Fibroblast of lung (primary cell): ENCODE results near the gene CC2D2B. TPM values are rescaled to one million over a fixed set of nuclear protein-coding genes. Genes with fewer than 3 reads are reported as not detected.
A peak's percentile ranks its signal among the peaks of the same experiment; 100 is the strongest.

Experiments used
- DNase-seq, 2 donors: peaks; one replicate each; pipeline versions ENCODE4 v3.0.0 to v3.0.0-alpha.2; 2010; ENCODE audit warnings: low read depth in 2 of 2
- H2AFZ ChIP-seq: 2 replicates; pipeline ENCODE4 v1.5.1; 2012; ENCODE audit warnings: low read length, control low read depth, inconsistent platforms
- H3K27ac ChIP-seq: 2 replicates; pipeline ENCODE4 v1.5.1; 2011; ENCODE audit warnings: low read length, control low read depth; ENCODE audit not compliant: insufficient read depth
- H3K27me3 ChIP-seq: 2 replicates; pipeline ENCODE4 v1.5.1; 2011; ENCODE audit warnings: mild to moderate bottlenecking, low read length; ENCODE audit not compliant: control insufficient read depth, insufficient read depth
- H3K36me3 ChIP-seq: 2 replicates; pipeline ENCODE4 v1.5.1; 2011; ENCODE audit warnings: low read length; ENCODE audit not compliant: control insufficient read depth, insufficient read depth
- H3K4me1 ChIP-seq: 2 replicates; pipeline ENCODE4 v1.5.1; 2011; ENCODE audit warnings: low read length; ENCODE audit not compliant: control insufficient read depth, insufficient read depth; ENCODE audit errors: extremely low read depth
- H3K4me2 ChIP-seq: 2 replicates; pipeline ENCODE4 v1.5.1; 2011; ENCODE audit warnings: low read length, control low read depth; ENCODE audit not compliant: insufficient read depth; ENCODE audit errors: extremely low read depth
- H3K4me3 ChIP-seq, 4 experiments: fragments of 200-600 bp in 1 of 4; sonication (generic) in 1 of 4; replicated peaks in 1 of 4; 2 replicates each; pipeline ENCODE4 v1.5.1; 2011 to 2016; ENCODE audit warnings: low read length in 4 of 4, low read depth in 3 of 4, mild to moderate bottlenecking in 3 of 4, control low read depth in 2 of 4, inconsistent platforms in 1 of 4, mixed read lengths in 1 of 4; ENCODE audit not compliant: insufficient read depth in 1 of 4; ENCODE audit errors: control extremely low read depth in 1 of 4
- H3K79me2 ChIP-seq: 2 replicates; pipeline ENCODE4 v1.5.1; 2012; ENCODE audit warnings: mild to moderate bottlenecking, low read length, inconsistent platforms; ENCODE audit not compliant: control insufficient read depth, insufficient read depth
- H3K9ac ChIP-seq: 2 replicates; pipeline ENCODE4 v1.5.1; 2011; ENCODE audit warnings: mild to moderate bottlenecking, low read length, control low read depth; ENCODE audit not compliant: insufficient read depth
- H3K9me3 ChIP-seq: 2 replicates; pipeline ENCODE4 v1.5.1; 2012; ENCODE audit warnings: low read depth, low read length; ENCODE audit not compliant: control insufficient read depth, insufficient read depth
- H4K20me1 ChIP-seq: 2 replicates; pipeline ENCODE4 v1.5.1; 2011; ENCODE audit warnings: low read length; ENCODE audit not compliant: control insufficient read depth, insufficient read depth; ENCODE audit errors: extremely low read depth
- EZH2 ChIP-seq: IDR thresholded peaks from 2 replicates; pipeline ENCODE4 v1.5.1; 2012; ENCODE audit warnings: low read length, control low read depth, mild to moderate bottlenecking; ENCODE audit errors: missing control alignments
- polyA plus RNA-seq, 2 donors: library from polyadenylated mRNA; depleted of rRNA in 1 of 2; stranded (reverse) in 1 of 2; unstranded in 1 of 2; fragments of >200 nt; gene quantifications; 2 replicates each; pipeline ENCODE4 v1.2.1, GENCODE V29; 2011 to 2012; ENCODE audit warnings: missing spikeins in 1 of 2
- total RNA-seq: library from RNA; depleted of rRNA; stranded (reverse); fragments of >200 nt; gene quantifications from 2 replicates; pipeline ENCODE4 v1.2.1, GENCODE V29; 2014
- TF ChIP-seq, protein P1 (sequence below), 2 donors: IDR thresholded peaks in 1 of 2; conservative IDR thresholded peaks in 1 of 2; 1 replicate in 1 of 2; 2 replicates in 1 of 2; pipeline ENCODE4 v1.5.1; 2011 to 2012; ENCODE audit warnings: low read length in 2 of 2, control low read depth in 1 of 2, inconsistent platforms in 1 of 2, low read depth in 1 of 2, mild to moderate bottlenecking in 1 of 2

CC2D2B gene
- total and polyA plus RNA-seq, 2 donors (not counting 1 experiment from before 2014, with no cell fraction given), result 0.33 TPM; not detected in 1

DNA sequence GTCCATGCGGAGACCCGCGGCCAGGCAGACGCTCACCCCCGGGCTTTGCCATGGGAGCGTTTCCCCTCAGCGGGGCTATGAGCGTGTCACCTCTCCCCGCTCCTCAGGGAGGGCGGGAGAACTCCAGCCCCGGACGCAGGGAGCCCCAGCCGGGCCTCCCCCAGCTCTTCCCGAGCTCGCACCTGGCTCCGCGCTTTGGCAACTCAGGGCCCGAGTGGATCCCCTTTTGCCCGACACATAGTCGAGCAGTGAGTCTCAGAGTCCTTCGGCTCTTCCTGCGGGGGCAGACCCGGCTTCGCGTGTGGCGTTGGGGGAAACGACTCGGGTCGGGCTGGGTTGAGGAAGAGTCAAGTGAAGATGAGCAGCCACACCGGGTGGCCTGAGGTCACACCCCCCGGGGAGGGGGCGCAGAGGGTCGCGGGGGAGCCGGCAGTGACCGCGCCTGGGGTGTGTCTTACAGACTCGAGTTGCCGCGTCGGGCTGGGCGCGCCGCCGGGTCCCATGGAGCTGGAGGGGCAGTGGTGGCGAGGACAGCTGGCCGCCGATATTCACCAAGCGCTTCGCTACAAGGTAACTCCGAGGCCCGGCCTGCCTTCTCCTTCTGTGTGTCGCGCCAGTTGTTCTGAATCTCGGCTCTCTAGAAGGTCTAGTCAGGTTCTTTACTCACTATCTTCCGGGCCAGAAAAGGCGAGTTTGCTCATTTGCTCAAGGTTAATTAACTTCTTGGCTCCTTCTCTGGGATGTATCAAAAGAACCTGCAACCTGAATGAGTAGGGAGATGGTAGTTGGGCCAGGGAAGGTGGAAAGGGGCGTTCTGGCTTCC, 136.3 kb downstream of the CC2D2B start:
- Histone ChIP-seq H3K27me3 (no peaks in the 10 kb centered on the region), H3K9ac (peak overlapping the region; percentile 92), H3K27ac (peak overlapping the region; percentile 82), H3K9me3 (no peaks in the 10 kb centered on the region), H3K36me3 (no peaks in the 10 kb centered on the region), H2AFZ (peak overlapping the region; percentile 70), H3K4me2 (peak overlapping the region; percentile 85), H3K79me2 (peaks cover 33% of the 10 kb centered on the region), H3K4me3 (peak overlapping the region; percentile 73 to 92 (median 86)), H3K4me1 (no peaks in the 10 kb centered on the region), H4K20me1 (no peaks in the 10 kb centered on the region)
- DNase-seq, result peak; percentile 31 to 57
- TF ChIP-seq EZH2, result no peak
- TF ChIP-seq, protein P1, sequence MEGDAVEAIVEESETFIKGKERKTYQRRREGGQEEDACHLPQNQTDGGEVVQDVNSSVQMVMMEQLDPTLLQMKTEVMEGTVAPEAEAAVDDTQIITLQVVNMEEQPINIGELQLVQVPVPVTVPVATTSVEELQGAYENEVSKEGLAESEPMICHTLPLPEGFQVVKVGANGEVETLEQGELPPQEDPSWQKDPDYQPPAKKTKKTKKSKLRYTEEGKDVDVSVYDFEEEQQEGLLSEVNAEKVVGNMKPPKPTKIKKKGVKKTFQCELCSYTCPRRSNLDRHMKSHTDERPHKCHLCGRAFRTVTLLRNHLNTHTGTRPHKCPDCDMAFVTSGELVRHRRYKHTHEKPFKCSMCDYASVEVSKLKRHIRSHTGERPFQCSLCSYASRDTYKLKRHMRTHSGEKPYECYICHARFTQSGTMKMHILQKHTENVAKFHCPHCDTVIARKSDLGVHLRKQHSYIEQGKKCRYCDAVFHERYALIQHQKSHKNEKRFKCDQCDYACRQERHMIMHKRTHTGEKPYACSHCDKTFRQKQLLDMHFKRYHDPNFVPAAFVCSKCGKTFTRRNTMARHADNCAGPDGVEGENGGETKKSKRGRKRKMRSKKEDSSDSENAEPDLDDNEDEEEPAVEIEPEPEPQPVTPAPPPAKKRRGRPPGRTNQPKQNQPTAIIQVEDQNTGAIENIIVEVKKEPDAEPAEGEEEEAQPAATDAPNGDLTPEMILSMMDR (conservative IDR thresholded peaks at IDR 0.05 in 1 of 2, IDR thresholded peaks at IDR 0.05 in 1 of 2; ENCODE audit: low read depth in 1 of 2, low read length in 2 of 2), result no peak

DNA sequence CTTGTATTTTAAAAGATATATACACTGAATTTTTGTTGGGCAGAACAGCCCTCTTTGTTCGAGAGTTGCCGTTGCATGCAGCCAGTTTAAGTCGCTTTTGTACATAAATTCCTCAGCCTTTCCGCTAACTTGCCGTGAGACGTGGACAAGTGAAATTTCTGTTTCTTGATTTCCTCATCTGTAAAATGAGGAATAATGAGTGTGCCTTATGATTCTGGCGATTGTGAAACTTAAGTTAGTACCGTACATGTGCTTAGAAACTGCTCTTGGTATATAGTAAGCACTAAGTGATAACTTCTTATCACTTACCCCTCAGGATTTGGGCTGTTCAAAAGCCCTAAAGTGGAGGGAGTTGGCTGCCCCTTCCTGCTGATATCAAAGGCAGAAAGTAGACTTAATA, 137.0 kb downstream of the CC2D2B start:
- Histone ChIP-seq H3K79me2 (peaks cover 34% of the 10 kb centered on the region), H3K9me3 (no peaks in the 10 kb centered on the region), H2AFZ (peak overlapping the region; percentile 22), H3K9ac (no peak overlapping the region), H3K4me2 (peak overlapping the region; percentile 85), H3K4me3 (peak overlapping the region; percentile 73 to 92 (median 86)), H4K20me1 (no peaks in the 10 kb centered on the region), H3K27ac (peak overlapping the region; percentile 82), H3K36me3 (no peaks in the 10 kb centered on the region), H3K27me3 (no peaks in the 10 kb centered on the region), H3K4me1 (no peaks in the 10 kb centered on the region)
- TF ChIP-seq, protein P1 (conservative IDR thresholded peaks at IDR 0.05 in 1 of 2, IDR thresholded peaks at IDR 0.05 in 1 of 2; ENCODE audit: low read depth in 1 of 2, low read length in 2 of 2), result no peak
- no peak for TF ChIP-seq EZH2
- DNase-seq, result peak; percentile 46 to 73

GRCh38 chr10:96046546-96046945, 138.8 kb downstream of the CC2D2B start:
- TF ChIP-seq, protein P1 (conservative IDR thresholded peaks at IDR 0.05 in 1 of 2, IDR thresholded peaks at IDR 0.05 in 1 of 2; ENCODE audit: low read depth in 1 of 2, low read length in 2 of 2), result no peak
- TF ChIP-seq EZH2, result no peak
- H3K4me1 ChIP-seq, result no peaks in the 10 kb centered on the region
- H3K4me2 ChIP-seq, result no peak overlapping the region
- H3K27ac ChIP-seq, result no peak overlapping the region
- H2AFZ ChIP-seq, result no peak overlapping the region
- no peaks in the 10 kb centered on the region for H3K36me3 ChIP-seq
- H3K4me3 ChIP-seq, result no peak overlapping the region
- H3K9me3 ChIP-seq, result no peaks in the 10 kb centered on the region
- H3K27me3 ChIP-seq, result no peaks in the 10 kb centered on the region
- no peak for DNase-seq
- peaks cover 34% of the 10 kb centered on the region for H3K79me2 ChIP-seq
- no peak overlapping the region for H3K9ac ChIP-seq
- H4K20me1 ChIP-seq, result no peaks in the 10 kb centered on the region
